Epithelial cell of prostate (primary cell): ENCODE results near the gene MEIG1.
"Not testable (repeated sequence)": the region's sequence is repeated elsewhere in the genome, so short reads cannot be mapped to it uniquely, and the experiment has no call there.

ENCODE experiments used
- DNase-seq: peaks from one replicate; pipeline ENCODE4 v3.0.0-alpha.2; 2011; ENCODE audit warnings: low read depth, low spot score
- H3K27ac ChIP-seq: fragments of 450-650 bp; 2 replicates; pipeline ENCODE4 v1.5.1; 2017; ENCODE audit warnings: mild to moderate bottlenecking

MEIG1 gene

GRCh38 chr10:14954001-14954770 is 5.0 kb upstream of the MEIG1 start, which contains the start of gene DCLRE1C:
Gene DCLRE1C, minus strand, starts transcription at chr10:14954096. Its CDS starts 86 bp downstream, at chr10:14954010.
- DNase-seq: peak; percentile 91
- peak within 1 kb of the TSS; percentile 88 for H3K27ac ChIP-seq

DNA sequence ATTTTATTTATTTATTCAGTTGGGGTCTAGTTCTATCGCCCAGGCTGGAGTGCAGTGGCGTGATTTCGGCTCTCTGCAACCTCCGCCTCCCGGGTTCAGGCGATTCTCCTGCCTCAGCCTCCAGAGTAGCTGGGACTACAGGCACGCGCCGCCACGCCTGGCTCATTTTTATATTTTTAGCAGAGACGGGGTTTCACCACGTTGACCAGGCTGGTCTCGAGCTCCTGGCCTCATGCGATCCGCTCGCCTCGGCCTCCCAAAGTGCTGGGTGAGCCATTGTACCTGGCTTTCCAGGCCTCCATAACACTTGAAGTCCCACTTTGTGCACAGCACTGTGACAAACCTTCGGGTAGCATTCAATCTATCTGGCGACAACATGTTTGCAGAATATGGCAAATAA is 4.3 kb upstream of the MEIG1 start:
- H3K27ac ChIP-seq: peak overlapping the region; percentile 88
- no peak for DNase-seq

DNA sequence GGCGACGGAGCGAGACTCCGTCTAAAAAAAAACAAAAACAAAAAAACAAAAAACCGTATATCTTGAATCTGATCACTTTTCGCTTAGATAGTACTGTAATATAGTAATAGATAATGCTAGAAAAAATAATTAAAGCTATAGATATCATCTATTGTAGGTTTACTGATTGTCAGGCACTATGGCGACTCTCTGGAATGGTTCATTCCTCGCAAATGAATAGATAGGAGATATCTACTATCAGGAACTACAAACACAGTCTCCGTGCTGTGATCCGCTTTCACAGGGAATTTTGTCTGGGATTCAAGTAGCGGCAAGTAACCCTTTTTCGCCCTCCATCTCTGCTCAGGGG is 342 bp upstream of the MEIG1 start:
- H3K27ac ChIP-seq: peak overlapping the region; percentile 98

DNA sequence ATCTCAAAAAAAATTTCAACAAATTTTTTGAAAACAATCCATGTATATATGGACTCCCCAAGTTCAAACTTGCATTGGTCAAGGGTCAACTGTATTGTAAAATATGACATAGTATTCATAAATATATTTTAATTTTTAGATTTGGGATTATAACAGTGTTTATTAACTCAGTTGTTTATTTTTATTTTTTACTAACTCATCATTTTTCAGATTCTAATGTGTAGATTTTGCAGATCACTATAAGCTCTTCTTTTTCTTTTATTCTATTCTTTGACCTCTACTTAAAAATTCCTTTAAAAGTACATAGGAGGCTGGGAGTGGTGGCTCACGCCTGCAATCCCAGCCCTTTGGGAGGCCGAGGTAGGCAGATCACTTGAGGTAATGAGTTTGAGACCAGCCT is 8.7 kb downstream of the MEIG1 start:
- DNase-seq: no peak
- no peak overlapping the region for H3K27ac ChIP-seq

More for the DNA sequence above, 342 bp upstream of the MEIG1 start:
- DNase-seq: no peak

DNA sequence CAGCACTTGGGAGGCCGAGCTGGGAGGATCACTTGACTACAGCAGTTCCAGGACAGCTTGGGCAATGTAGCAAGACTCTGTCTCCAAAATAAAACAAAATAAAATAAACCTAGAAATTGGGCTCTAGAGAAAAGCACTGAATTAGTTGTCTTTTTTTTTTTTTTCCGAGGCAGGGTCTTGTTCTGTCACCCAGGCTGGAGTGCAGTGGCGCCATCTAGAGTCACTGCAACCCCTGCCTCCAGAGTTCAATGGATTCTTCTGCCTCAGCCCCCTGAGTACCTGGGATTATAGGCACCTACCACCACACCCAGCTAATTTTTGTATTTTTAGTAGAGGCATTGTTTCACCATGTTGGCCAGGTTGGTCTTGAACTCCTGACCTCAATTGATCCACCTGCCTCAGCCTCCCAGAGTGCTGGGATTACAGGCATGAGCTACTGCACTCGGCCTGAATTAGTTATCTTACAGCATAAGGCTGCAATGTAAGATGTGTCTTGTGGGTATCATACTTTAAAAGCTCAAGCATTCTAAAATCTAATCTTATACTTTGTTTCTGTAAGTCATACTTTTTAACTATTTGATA is 12.8 kb downstream of the MEIG1 start:
- no peak overlapping the region for H3K27ac ChIP-seq
- no peak for DNase-seq

GRCh38 chr10:14974153-14974998 is 15.2 kb downstream of the MEIG1 start:
- H3K27ac ChIP-seq, DNase-seq: not testable (repeated sequence)

DNA sequence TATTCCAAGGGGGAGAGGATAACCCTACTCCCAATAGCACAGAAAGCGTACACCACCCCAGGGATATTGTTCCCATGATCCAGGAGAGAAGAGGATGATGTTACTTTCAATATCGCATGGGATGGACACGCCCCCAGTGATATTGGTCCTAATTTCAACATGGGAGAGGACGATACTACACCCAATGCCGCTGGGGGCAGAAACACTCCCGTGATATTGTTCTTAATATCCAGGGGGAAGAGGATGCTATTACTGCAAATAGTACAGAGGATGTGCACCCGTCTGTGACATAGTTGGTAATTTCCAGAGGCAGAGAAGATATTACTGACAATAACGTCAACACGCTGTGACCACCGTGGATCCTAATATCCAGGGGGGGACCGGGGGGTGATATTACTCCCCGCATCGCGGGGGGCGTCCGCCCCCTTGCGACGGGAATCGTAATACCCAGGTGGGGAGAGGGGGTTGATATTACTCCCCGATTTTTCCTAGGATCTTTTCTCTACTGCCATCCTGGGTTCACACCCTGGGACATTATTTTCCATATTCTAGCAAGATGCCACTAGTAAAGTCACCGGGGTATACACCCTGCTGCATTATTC is 16.6 kb downstream of the MEIG1 start:
- no peak for DNase-seq
- H3K27ac ChIP-seq: no peak overlapping the region

GRCh38 chr10:14982744-14983143 is 23.6 kb downstream of the MEIG1 start:
- no peak overlapping the region for H3K27ac ChIP-seq
- DNase-seq: no peak

GRCh38 chr10:14989552-14989951 is 30.4 kb downstream of the MEIG1 start:
- not testable (repeated sequence) for H3K27ac ChIP-seq, DNase-seq

GRCh38 chr10:14991035-14991749 is 32.0 kb downstream of the MEIG1 start:
- DNase-seq: peak; percentile 14

DNA sequence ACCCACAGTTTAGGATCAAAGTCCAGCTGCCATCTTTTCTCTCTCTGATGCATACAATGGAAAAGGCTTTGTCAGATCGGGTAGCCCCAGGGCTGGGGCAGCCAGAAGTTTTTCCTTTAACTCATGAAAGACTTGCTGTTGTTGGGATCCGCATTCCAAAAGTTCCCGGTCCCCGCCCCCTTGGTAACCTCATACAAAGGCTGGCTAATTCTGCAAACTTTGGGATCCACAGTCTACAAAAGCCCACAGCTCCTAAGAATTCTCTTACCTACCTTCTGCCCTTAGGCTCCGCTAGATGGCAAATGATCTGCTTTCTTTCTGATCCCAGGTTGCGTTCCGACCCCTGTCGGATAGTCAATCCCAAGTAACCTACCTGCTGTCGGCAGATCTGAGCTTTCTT is 33.1 kb downstream of the MEIG1 start:
- not testable (repeated sequence) for H3K27ac ChIP-seq, DNase-seq

More at GRCh38 chr10:14991035-14991749, 32.0 kb downstream of the MEIG1 start:
- not testable (repeated sequence) for H3K27ac ChIP-seq

DNA sequence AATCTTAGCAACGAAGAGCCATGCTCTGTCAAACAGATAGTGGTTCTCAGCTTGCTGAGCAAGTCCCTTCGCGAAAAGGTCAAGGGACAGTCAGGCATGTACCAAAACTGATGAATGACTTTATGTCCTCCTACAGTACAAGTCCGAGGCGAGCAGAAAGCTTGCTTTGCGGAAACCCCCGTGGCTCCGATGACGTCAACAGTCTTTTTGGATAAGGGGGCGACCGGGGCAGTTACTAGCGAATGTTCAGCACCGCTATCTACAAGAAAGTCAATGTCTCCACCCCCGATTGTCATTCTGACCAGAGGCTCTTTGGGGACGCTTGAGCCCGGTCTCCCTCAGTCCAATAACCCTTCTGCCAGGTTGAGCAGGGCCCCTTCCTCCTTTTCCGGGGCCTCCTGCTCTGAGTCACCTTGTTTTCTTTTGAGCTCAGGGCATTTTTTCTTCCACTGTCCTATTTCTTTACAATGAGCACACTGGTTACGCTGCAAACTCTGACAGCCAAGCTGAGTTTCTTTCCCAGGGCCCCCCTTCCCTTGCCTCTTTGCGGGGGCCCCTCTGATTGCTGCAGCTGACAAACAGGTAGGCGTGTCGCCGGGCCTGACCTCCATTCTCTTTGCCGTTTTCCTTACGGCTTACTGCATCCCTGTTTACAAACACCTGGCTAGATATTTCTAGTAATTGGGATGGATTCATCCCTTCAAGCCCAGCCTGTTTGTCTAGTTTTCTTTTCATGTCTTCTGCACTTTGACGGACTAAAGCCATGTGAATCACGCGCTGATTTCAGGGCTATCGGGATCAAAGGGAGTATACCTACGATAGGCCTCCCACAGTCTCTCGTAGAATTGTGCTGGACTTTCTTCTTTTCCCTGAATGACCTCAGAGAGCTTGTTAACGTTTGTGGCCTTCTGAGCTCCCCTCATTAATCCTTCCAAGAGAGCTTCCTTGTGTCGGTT is 34.6 kb downstream of the MEIG1 start:
- H3K27ac ChIP-seq, DNase-seq: not testable (repeated sequence)

- no peak for DNase-seq
- no peak overlapping the region for H3K27ac ChIP-seq
Measured at GRCh38 chr10:14995964-14996565, 36.9 kb downstream of the MEIG1 start.

DNA sequence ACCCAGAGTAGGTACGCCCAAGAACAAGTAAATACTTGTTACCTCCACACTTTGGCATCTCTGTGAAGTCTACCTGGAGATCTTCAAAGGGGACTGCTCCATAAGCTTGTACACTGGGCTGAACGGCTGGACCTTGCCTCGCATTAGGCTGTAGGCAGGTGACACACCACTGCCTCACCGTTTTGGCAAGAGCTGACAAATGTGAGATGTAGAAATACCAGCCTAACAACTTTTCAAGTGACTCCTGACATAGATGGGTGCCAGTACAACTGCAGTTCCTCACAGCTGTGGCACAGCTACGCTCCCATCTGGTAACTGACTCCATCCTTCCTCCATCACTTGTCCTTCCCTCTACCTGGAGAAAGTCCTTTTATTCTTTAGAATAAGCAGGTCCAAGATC is 54.3 kb downstream of the MEIG1 start:
- DNase-seq: peak; percentile 91
- peak overlapping the region; percentile 45 for H3K27ac ChIP-seq

DNA sequence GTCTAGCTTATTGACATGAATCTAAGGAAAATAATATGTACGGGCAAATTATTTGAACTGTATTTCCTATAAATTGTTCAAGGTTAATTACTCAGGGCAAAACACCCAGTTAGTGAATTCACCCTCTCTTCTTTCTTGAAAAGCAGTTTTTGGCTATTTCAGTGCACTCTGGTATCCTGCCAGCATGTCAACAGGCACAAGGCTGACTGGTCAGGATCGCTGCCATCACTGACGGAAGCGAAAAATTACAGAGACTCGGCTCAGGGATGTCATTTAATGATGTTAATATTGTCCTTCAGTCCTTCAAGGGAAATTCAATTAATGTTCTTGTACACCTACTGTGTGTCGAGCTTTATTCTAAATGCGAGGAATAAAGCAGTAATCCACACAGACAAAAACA is 56.3 kb downstream of the MEIG1 start:
- DNase-seq: no peak
- no peak overlapping the region for H3K27ac ChIP-seq

GRCh38 chr10:15020966-15021365 is 61.8 kb downstream of the MEIG1 start:
- not testable (repeated sequence) for H3K27ac ChIP-seq, DNase-seq
